ENCODE measurements around the gene RACK1. TPM values are rescaled to one million over a fixed set of nuclear protein-coding genes. Genes with fewer than 3 reads are reported as not detected.

RACK1 gene
- total RNA-seq, 4 donors from 2014 or later: 1,928 to 2,385 (median 2,165) TPM

DNA sequence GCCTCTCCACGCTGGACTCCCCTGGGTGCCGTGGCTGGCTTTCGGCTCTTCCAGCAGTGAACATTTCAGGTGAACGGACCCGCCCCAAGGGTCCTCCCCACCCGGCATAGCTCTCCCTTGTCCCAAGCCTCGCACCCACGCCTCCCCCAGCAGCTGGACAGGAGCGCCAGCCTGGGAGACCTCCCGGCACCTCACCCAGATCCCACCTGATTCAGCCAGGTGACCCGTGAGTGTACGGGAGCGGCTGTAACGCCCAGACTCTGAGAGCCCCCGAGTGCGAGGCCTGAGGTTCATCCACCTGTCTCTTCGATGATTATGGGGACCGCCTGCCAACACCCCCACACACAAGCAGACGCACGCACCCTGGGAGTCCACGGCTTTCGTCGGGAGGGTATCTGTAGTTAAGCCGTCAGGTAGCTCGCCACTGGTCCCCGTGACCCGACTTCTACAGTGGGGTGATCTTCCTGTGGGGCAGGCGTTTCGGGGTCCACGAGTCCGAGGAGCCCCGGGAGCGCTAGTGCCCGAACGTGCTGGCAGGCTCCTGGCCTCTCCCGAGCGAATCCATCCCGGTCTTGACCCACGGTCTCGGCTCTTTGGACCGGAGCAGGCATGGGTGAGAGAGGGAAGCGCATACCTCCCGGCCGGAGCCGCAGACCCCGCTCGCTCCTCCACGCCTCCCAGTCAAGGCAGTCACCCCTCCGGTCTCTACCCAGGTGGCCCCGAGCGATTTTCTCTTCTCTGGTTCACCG, 53.6 kb downstream of the RACK1 start:
- no peak for ATAC-seq (ENCODE audit: low FRiP score)

DNA sequence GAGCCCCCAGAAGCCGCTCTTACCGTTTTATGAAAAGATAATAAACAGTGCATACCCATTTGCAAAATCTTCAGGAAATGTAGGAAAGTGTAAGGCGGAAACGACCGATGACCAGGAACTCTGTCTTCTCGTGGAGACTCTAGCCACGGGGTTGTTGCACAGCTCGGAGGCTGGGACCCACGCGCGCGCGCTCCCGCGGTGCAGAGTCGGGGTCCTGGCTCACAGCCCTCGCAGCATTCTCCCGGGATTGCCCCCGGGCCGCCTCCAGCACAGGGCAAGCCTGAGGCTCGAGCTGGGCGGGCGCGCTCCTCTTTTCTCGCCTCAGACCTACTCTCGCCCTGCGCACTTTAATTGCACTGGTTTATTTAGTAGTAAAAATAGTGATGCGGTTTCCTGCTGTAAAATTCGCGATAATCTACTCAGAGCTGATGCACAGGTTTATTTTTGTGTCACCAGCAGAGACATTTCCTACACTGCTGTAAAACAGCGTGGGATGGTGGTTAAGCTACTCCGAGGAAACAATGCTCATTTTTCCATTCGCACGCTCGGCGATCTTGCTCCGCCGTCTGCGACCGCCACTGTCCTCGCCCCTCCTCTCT, 54.2 kb downstream of the RACK1 start:
- TF ChIP-seq, protein P1, sequence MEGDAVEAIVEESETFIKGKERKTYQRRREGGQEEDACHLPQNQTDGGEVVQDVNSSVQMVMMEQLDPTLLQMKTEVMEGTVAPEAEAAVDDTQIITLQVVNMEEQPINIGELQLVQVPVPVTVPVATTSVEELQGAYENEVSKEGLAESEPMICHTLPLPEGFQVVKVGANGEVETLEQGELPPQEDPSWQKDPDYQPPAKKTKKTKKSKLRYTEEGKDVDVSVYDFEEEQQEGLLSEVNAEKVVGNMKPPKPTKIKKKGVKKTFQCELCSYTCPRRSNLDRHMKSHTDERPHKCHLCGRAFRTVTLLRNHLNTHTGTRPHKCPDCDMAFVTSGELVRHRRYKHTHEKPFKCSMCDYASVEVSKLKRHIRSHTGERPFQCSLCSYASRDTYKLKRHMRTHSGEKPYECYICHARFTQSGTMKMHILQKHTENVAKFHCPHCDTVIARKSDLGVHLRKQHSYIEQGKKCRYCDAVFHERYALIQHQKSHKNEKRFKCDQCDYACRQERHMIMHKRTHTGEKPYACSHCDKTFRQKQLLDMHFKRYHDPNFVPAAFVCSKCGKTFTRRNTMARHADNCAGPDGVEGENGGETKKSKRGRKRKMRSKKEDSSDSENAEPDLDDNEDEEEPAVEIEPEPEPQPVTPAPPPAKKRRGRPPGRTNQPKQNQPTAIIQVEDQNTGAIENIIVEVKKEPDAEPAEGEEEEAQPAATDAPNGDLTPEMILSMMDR (IDR thresholded peaks at IDR 0.05): no peak
- ATAC-seq (ENCODE audit: low FRiP score) (no peak), DNase-seq (ENCODE audit: low spot score) (no peak)

More for the DNA sequence above, 53.6 kb downstream of the RACK1 start:
- no peak for DNase-seq (ENCODE audit: low spot score)
- TF ChIP-seq, protein P1 (IDR thresholded peaks at IDR 0.05): no peak

DNA sequence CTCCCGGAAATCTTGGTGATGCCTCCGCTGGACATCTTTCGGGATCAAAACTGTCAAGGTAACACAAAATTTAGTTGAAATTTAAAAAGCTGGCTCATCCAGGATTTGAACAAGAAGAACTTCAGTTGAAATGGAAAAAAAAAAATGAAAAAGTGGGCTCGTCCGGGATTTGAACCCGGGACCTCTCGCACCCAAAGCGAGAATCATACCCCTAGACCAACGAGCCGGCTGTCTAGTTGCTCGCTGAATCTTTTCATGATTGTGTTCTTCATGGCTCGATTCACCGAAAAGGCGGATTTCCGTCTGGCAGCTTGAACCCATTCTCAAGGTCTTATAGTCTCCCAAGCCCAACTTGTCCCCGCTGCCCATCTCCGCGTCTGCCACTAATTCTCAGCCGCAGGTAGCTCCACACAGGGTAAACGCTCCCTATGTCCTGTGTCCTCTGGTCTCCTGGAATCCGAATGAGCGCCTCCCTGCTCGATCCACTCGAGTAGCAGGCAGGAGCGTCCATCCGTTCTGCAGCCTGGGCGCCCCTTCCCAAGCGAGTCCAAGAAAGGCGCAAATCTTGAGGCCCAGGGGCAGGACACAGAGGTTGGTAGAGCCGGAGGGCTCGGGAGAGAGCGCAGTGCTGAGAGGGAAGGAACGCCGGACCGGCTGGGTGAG, 54.9 kb downstream of the RACK1 start:
- no peak for ATAC-seq (ENCODE audit: low FRiP score)

DNA sequence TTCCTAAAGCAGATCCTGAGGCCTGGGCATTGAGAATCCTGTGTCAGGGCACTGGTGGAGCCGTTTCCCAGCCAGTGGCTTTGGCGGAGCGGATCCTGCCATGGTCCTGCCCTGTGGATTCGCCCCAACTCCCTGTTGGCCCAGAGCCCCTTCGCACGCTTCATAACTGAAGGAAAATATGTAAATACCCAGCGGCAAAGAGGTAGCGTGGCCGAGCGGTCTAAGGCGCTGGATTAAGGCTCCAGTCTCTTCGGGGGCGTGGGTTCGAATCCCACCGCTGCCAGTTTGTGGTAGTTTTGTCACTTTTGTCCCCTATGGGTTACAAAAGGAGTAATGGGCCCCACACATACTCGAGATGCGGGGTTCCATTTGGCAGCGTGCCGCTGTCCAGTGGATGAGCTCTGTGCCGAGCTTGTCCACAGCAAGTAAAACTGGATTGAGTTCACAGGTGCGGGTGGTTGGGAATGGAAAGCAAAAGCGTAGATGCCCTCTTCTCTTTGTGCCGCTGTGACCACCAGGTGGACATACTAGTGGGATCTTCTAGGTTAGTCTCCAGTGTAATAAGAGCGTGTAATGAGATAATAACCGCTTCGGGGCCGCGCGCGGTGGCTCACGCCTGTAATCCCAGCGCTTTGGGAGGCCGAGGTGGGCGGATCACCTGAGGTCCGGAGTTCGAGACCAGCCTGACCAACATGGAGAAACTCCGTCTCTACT, 56.0 kb downstream of the RACK1 start:
- ATAC-seq (ENCODE audit: low FRiP score): no peak
- TF ChIP-seq, protein P1 (IDR thresholded peaks at IDR 0.05): no peak
- DNase-seq (ENCODE audit: low spot score): peak; percentile 38

More for the DNA sequence above, 54.9 kb downstream of the RACK1 start:
- TF ChIP-seq, protein P1 (IDR thresholded peaks at IDR 0.05): no peak
- DNase-seq (ENCODE audit: low spot score): peak; percentile 90

DNA sequence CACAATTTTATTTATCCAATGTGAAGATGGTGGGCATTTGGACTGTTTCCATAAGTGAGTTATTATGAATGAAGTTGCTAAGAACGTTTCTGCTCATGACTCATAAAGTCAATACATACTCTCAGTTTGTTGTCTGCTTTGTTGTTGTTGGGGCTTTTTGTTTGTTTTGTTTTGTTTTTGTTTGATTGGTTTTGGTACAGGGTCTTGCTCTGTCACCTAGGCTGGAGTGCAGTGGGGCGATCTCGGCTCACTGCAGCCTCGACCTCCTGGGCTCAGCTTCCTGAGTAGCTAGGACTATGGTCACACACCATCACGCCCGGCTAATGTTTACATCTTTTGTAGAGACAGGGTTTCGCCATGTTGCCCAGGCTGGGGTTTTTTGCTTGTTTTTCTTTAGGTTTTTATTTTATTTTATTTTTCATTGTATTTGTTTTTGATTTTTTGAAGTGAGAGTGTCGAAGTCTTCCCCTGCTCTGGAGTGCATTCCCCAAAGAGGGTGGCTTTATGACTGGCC, 56.7 kb downstream of the RACK1 start:
- TF ChIP-seq, protein P1 (IDR thresholded peaks at IDR 0.05): no peak
- DNase-seq (ENCODE audit: low spot score): no peak
- ATAC-seq (ENCODE audit: low FRiP score): no peak

Small RNA genes lying within 50 kb of the gene (small RNA-seq; reads per million reads assigned to genes)
- gene MIR4638 (not detected), gene SNORD95 (not detected), gene SNORD96A (not detected)

Other genes with a start within 250 kb of the RACK1 start
- gene BTNL9, start 203.6 kb downstream of the RACK1 start, total RNA-seq: 100 to 1,000 TPM in 3 of 4 donors, 10 to 100 TPM in 1; 42.0 to 649 (median 160) TPM
- not detected for gene OR2V1, start 112.7 kb downstream of the RACK1 start, total RNA-seq
- not detected for gene OR2V2, start 96.3 kb downstream of the RACK1 start, total RNA-seq
- gene TRIM7, start 38.7 kb downstream of the RACK1 start, total RNA-seq: 1 to 10 TPM in 2 of 4 donors, under 1 TPM in 2; 0.79 to 2.9 (median 1.1) TPM
- 10 to 100 TPM in 3 of 4 donors, 1 to 10 TPM in 1; 9.8 to 16.4 (median 12.6) TPM for gene TRIM41, start 20.6 kb downstream of the RACK1 start, total RNA-seq
- 10 to 100 TPM in 3 of 4 donors, 1 to 10 TPM in 1; 9.8 to 19.7 (median 14.5) TPM for gene TRIM52, start 17.2 kb upstream of the RACK1 start, total RNA-seq
- not detected for gene OR4F3, start 123.4 kb upstream of the RACK1 start, total RNA-seq

Data from omental fat pad (tissue), 4 donors.